Heart right ventricle (tissue), 16 donors: Measurements from ENCODE around the gene ANXA6. TPM values are rescaled to one million over a fixed set of nuclear protein-coding genes. Genes with fewer than 3 reads are reported as not detected.

Experiments used
- ATAC-seq, 8 donors: fragments of 200-7000 bp; cut with Tn5 transposase; one replicate each; pipeline ENCODE4 v1.9.1; 2020; ENCODE audit warnings: mild to moderate bottlenecking in 8 of 8, moderate library complexity in 8 of 8, moderate number of reproducible peaks in 1 of 8
- DNase-seq, 2 donors: peaks; one replicate each; pipeline ENCODE4 v3.0.0-alpha.2; 2020
- H3K27ac ChIP-seq, 10 donors: fragments of 200-600 bp; sonication (generic) in 2 of 10; one replicate each; pipeline versions ENCODE4 v1.5.0 to v1.8.0; 2020 to 2022; ENCODE audit warnings: mild to moderate bottlenecking in 3 of 10
- H3K27me3 ChIP-seq, 7 donors: fragments of 200-600 bp; one replicate each; pipeline ENCODE4 v1.8.0; 2021 to 2022; ENCODE audit warnings: mild to moderate bottlenecking in 2 of 7
- H3K36me3 ChIP-seq, 9 donors: fragments of 200-600 bp; sonication (generic) in 1 of 9; one replicate each; pipeline versions ENCODE4 v1.5.0 to v1.8.0; 2020 to 2022; ENCODE audit warnings: mild to moderate bottlenecking in 2 of 9
- H3K4me1 ChIP-seq, 9 donors: fragments of 200-600 bp; sonication (generic) in 1 of 9; one replicate each; pipeline versions ENCODE4 v1.5.0 to v1.8.0; 2020 to 2022; ENCODE audit warnings: mild to moderate bottlenecking in 4 of 9
- H3K4me3 ChIP-seq, 10 donors: fragments of 200-600 bp; sonication (generic) in 2 of 10; one replicate each; pipeline versions ENCODE4 v1.5.0 to v1.8.0; 2020 to 2022; ENCODE audit warnings: mild to moderate bottlenecking in 7 of 10, moderate library complexity in 2 of 10
- H3K9me3 ChIP-seq, 11 donors: fragments of 200-600 bp in 10 of 11; sonication (generic) in 2 of 11; one replicate each; pipeline versions ENCODE4 v1.5.0 to v1.8.0; 2013 to 2022; ENCODE audit warnings: mild to moderate bottlenecking in 2 of 11, control low read depth in 1 of 11, moderate library complexity in 1 of 11
- CTCF ChIP-seq, 9 donors: fragments of 200-600 bp; sonication (generic) in 2 of 9; IDR thresholded peaks; one replicate each; pipeline versions ENCODE4 v1.5.0 to v1.8.0; 2021 to 2022; ENCODE audit warnings: antibody characterized with exemption in 9 of 9, mild to moderate bottlenecking in 5 of 9, moderate library complexity in 1 of 9
- WGBS, 2 donors: extraction: QIAGEN DNeasy Blood & Tissue Kit; methylation state at CpG; one replicate each; pipeline ENCODE4 v1.1.7; 2013; ENCODE audit warnings: inconsistent platforms in 1 of 2; 5-methylcytosine and 5-hydroxymethylcytosine counted together
- intact Hi-C, 10 donors: fragments of 100-400 bp; cut with DNase I; formaldehyde crosslinking; loops; one replicate each; pipeline versions ENCODE4 v1.11.1 to v1.14.2; 2022
- polyA plus RNA-seq, 2 donors: library from polyadenylated mRNA; stranded (reverse); fragments of 200-250 nt; gene quantifications; one replicate each; pipeline ENCODE4 v1.2.3, GENCODE V29; 2013
- total RNA-seq, 10 donors: library from RNA; stranded (reverse); fragmentation: NEBNext Ultra II Directional in 3 of 10; extraction: Animal tissue kit (Norgen Biotek cat#: 25700) in 3 of 10; gene quantifications; one replicate each; pipeline versions ENCODE4 v1.2.1 to v1.2.4, GENCODE V29; 2021 to 2023
- donor health status: Arrhythmogenic right ventricular cardiomyopathy.
- donor health status: ischemic (EF 13 %, LVEDD 7.1; RV severe dilation, severe dysfunction).
- donor health status: healthy with polysubstance abuse.
- donor health status: DM: no; HTN: yes; CAD: no.
- donor health status: DM: no; HTN: no; CAD: no.
- donor health status: ischemic (EF 25% LVEDD 6.9; RV normal size, moderate dysfunction).
- donor health status: ischemic (EF 25% LVEDD 5.7; RV mildly dilated, moderate dysfunction).
- donor health status: healthy.
- donor health status: DM: yes; HTN: yes; CAD: no.
- donor health status: Ischemic cardiomyopathy.
- donor health status: ischemic (EF 35%, LVEDD 5.7; RV mildly dilated, moderate dysfunction).
- donor health status: nonischemic (EF 11% LVEDD 7.7; RV severe dilation, severe dysfunction).
- donor health status: DM: yes; HTN: yes; CAD: no.
- donor health status: PGD.
- donor health status: ischemic (EF 29% LVEDD 5.4; RV normal size, mild dysfunction).
- donor health status: nonischemic (EF 23%, LVEDD 6.1; RV moderate dilation, normal function).

ANXA6 gene
- total and polyA plus RNA-seq, 12 donors, result 137 to 275 (median 218) TPM

GRCh38 chr5:151110992-151111391 lies 46.6 kb downstream of the ANXA6 start:
- intact Hi-C loops, result loop anchor here in 1 of 10 donors (10.0 kb wide), 1 partner anchor 106 kb away; no protein-coding TSS in a partner anchor
- WGBS, 2 donors, result 96 to 100% methylated on average over 3 of the region's 3 CpGs
- H3K36me3 ChIP-seq, result peaks cover 0 to 99% (median 28%) of the 10 kb centered on the region in 9 donors

GRCh38 chr5:151110122-151110681 lies 47.4 kb downstream of the ANXA6 start:
- 61 to 69% methylated on average over 11 of the region's 11 CpGs for WGBS, 2 donors
- peak overlapping the region; percentile 5 to 85 (median 74) for H3K27ac ChIP-seq
- no peak overlapping the region for H3K4me3 ChIP-seq
- DNase-seq, result no peak
- peak in 6 of 8 donors; percentile 26 to 70 (median 56) for ATAC-seq
- no peaks in the 10 kb centered on the region for H3K9me3 ChIP-seq
- peak in 4 of 9 donors; percentile 20 to 40 (median 26) for TF ChIP-seq CTCF (IDR thresholded peaks at IDR 0.05)
- intact Hi-C loops, result loop anchor here in 1 of 10 donors (10.0 kb wide), 1 partner anchor 105 kb away; no protein-coding TSS in a partner anchor
- H3K4me1 ChIP-seq, result peaks cover 9 to 61% (median 37%) of the 10 kb centered on the region in 9 donors
- H3K27me3 ChIP-seq, result no peaks in the 10 kb centered on the region
- peaks cover 0 to 99% (median 23%) of the 10 kb centered on the region in 9 donors for H3K36me3 ChIP-seq

More at GRCh38 chr5:151110992-151111391, 46.6 kb downstream of the ANXA6 start:
- ATAC-seq (no peak), DNase-seq (no peak)
- Histone ChIP-seq H3K4me1 (peaks cover 9 to 60% (median 37%) of the 10 kb centered on the region in 9 donors), H3K27me3 (no peaks in the 10 kb centered on the region), H3K27ac (peak overlapping the region in 8 of 10 donors; percentile 62 to 85 (median 76)), H3K4me3 (no peak overlapping the region), H3K9me3 (no peaks in the 10 kb centered on the region)
- TF ChIP-seq CTCF (IDR thresholded peaks at IDR 0.05), result no peak

- Histone ChIP-seq H3K4me1 (peaks cover 9 to 58% (median 33%) of the 10 kb centered on the region in 9 donors), H3K9me3 (no peaks in the 10 kb centered on the region), H3K27ac (peak overlapping the region; percentile 61 to 85 (median 74)), H3K4me3 (no peak overlapping the region), H3K27me3 (no peaks in the 10 kb centered on the region), H3K36me3 (peaks cover 0 to 100% (median 29%) of the 10 kb centered on the region in 9 donors)
- DNase-seq (no peak), ATAC-seq (peak in 7 of 8 donors; percentile 3 to 46 (median 34))
- WGBS, 2 donors, result 43 to 46% methylated on average over 8 of the region's 8 CpGs
- TF ChIP-seq CTCF (IDR thresholded peaks at IDR 0.05), result no peak
- intact Hi-C loops, result loop anchor here in 1 of 10 donors (5.0 kb wide), 1 partner anchor 46 kb away; no protein-coding TSS in a partner anchor
Measured at GRCh38 chr5:151108566-151108965, 49.0 kb downstream of the ANXA6 start.

- Histone ChIP-seq H3K27me3 (no peaks in the 10 kb centered on the region), H3K4me1 (peaks cover 9 to 58% (median 33%) of the 10 kb centered on the region in 9 donors), H3K36me3 (peaks cover 0 to 100% (median 29%) of the 10 kb centered on the region in 9 donors), H3K4me3 (no peak overlapping the region), H3K27ac (peak overlapping the region; percentile 61 to 85 (median 74)), H3K9me3 (no peaks in the 10 kb centered on the region)
- ATAC-seq, result peak; percentile 66 to 91 (median 80)
- DNase-seq, result peak in 1 of 2 donors; percentile 73
- intact Hi-C loops, result loop anchor here in 1 of 10 donors (5.0 kb wide), 1 partner anchor 46 kb away; no protein-coding TSS in a partner anchor
- 65 to 72% methylated on average over 11 of the region's 11 CpGs for WGBS, 2 donors
- TF ChIP-seq CTCF (IDR thresholded peaks at IDR 0.05), result peak in 4 of 9 donors; percentile 2 to 19 (median 14)
Measured at GRCh38 chr5:151107738-151108520, 49.6 kb downstream of the ANXA6 start.
